HCT116 (cell line): Measurements from ENCODE around the gene MEOX1. TPM values are rescaled to one million over a fixed set of nuclear protein-coding genes. Genes with fewer than 3 reads are reported as not detected.

ENCODE experiments used
- ATAC-seq: fragments of 200-7000 bp; cut with Tn5 transposase; 2 replicates; pipeline ENCODE4 v1.9.1; 2020; ENCODE audit warnings: mild to moderate bottlenecking, moderate library complexity
- BruUV-seq: library from RNA; stranded (reverse); fragments of 400-500 nt; replicated peaks from 2 replicates; lab custom pipeline; 2021; lab: Mats Ljungman, UMichigan
- CTCF ChIA-PET: fragments of 300-600 bp; sonication (Branson Sonifier 250); formaldehyde crosslinking; loops from one replicate; lab custom pipeline; 2021; ENCODE audit warnings: antibody characterized with exemption; lab: Charles Lee
- POLR2A ChIA-PET: fragments of 300-600, 350-600 bp; sonication (Branson Sonifier 250); formaldehyde crosslinking; loops from one replicate; lab custom pipeline; 2021; ENCODE audit warnings: antibody characterized with exemption; lab: Charles Lee
- RAD21 ChIA-PET, 2 experiments: fragments of 300-600 bp; sonication (Branson Sonifier 250); formaldehyde crosslinking; loops; one replicate each; lab custom pipeline; 2023; ENCODE audit warnings: low total read pairs in 2 of 2; ENCODE audit not compliant: uncharacterized antibody in 2 of 2, unreplicated experiment in 2 of 2, low non-redundant PET in 1 of 2; lab: Charles Lee
- DNase-seq: peaks from one replicate; pipeline ENCODE4 v3.0.0-alpha.2; 2010; ENCODE audit warnings: low read depth, low spot score
- H2AFZ ChIP-seq: fragments of 200-600 bp; shearing (Covaris generic), sonication (generic); 2 replicates; pipeline ENCODE4 v1.6.1; 2017; ENCODE audit warnings: low read depth, mixed run types, mixed read lengths, antibody characterized with exemption, low read length; ENCODE audit not compliant: poor library complexity, severe bottlenecking
- H3K27ac ChIP-seq: 2 replicates; pipeline ENCODE4 v1.5.1; 2012; ENCODE audit warnings: low read depth, low read length
- H3K27me3 ChIP-seq: fragments of 200-600 bp; sonication (generic); 2 replicates; pipeline ENCODE4 v1.6.1; 2016; ENCODE audit warnings: mixed run types, low read length, mixed read lengths; ENCODE audit not compliant: insufficient read depth
- H3K36me3 ChIP-seq, 2 experiments: fragments of 200-500 bp in 1 of 2; fragments of 200-600 bp in 1 of 2; sonication (Bioruptor generic) in 1 of 2; sonication (generic) in 1 of 2; 2 replicates each; pipeline versions ENCODE4 v1.5.1 to v1.6.1; 2014 to 2016; ENCODE audit warnings: low read length in 2 of 2, inconsistent platforms in 1 of 2, mixed read lengths in 1 of 2, mixed run types in 1 of 2; ENCODE audit not compliant: insufficient read depth in 2 of 2, control insufficient read depth in 1 of 2
- H3K4me1 ChIP-seq, 2 experiments: fragments of 200-600 bp in 1 of 2; sonication (generic) in 1 of 2; 2 replicates each; pipeline versions ENCODE4 v1.5.1 to v1.6.1; 2012 to 2017; ENCODE audit warnings: low read length in 2 of 2, inconsistent platforms in 1 of 2, mild to moderate bottlenecking in 1 of 2, mixed read lengths in 1 of 2, mixed run types in 1 of 2, moderate library complexity in 1 of 2; ENCODE audit not compliant: insufficient read depth in 2 of 2, control insufficient read depth in 1 of 2
- H3K4me2 ChIP-seq: fragments of 200-600 bp; sonication (generic); 2 replicates; pipeline ENCODE4 v1.6.1; 2017; ENCODE audit warnings: mixed run types, low read length, mixed read lengths
- H3K4me3 ChIP-seq, 2 experiments: fragments of 200-600 bp in 1 of 2; sonication (generic) in 1 of 2; replicated peaks in 1 of 2; 2 replicates each; pipeline ENCODE4 v1.5.1; 2011 to 2016; ENCODE audit warnings: low read length in 2 of 2, control low read depth in 1 of 2, low read depth in 1 of 2, mild to moderate bottlenecking in 1 of 2, mixed read lengths in 1 of 2, mixed run types in 1 of 2
- H3K79me2 ChIP-seq: fragments of 200-600 bp; sonication (generic); 2 replicates; pipeline ENCODE4 v1.6.1; 2017; ENCODE audit warnings: mild to moderate bottlenecking, mixed run types, low read length, moderate library complexity, mixed read lengths; ENCODE audit not compliant: insufficient read depth
- H3K9ac ChIP-seq: fragments of 200-600 bp; sonication (generic); 2 replicates; pipeline ENCODE4 v1.6.1; 2016; ENCODE audit warnings: low read length, mixed read lengths
- H3K9me2 ChIP-seq: fragments of 200-600 bp; sonication (generic), shearing (Covaris generic); 2 replicates; pipeline ENCODE4 v1.6.1; 2017; ENCODE audit warnings: mixed run types, mild to moderate bottlenecking, moderate library complexity; ENCODE audit not compliant: insufficient read depth
- H3K9me3 ChIP-seq, 2 experiments: fragments of 200-500 bp in 1 of 2; fragments of 200-600 bp in 1 of 2; sonication (Bioruptor generic) in 1 of 2; sonication (generic) in 1 of 2; 2 replicates each; pipeline ENCODE4 v1.6.1; 2014 to 2017; ENCODE audit warnings: low read length in 2 of 2, mixed read lengths in 2 of 2, inconsistent platforms in 1 of 2, low read depth in 1 of 2, mild to moderate bottlenecking in 1 of 2, mixed run types in 1 of 2, moderate library complexity in 1 of 2; ENCODE audit not compliant: control insufficient read depth in 1 of 2, insufficient read depth in 1 of 2
- H4K20me1 ChIP-seq: fragments of 200-600 bp; sonication (generic), shearing (Covaris generic); 2 replicates; pipeline ENCODE4 v1.6.1; 2017; ENCODE audit warnings: mixed run types, mild to moderate bottlenecking, moderate library complexity; ENCODE audit not compliant: insufficient read depth
- EGR1 ChIP-seq: IDR thresholded peaks from 2 replicates; pipeline ENCODE4 v1.6.1; 2012; ENCODE audit warnings: low read depth
- FOSL1 ChIP-seq: IDR thresholded peaks from 2 replicates; pipeline ENCODE4 v1.6.1; 2012; ENCODE audit warnings: low read depth
- SRF ChIP-seq: IDR thresholded peaks from 2 replicates; pipeline ENCODE4 v1.6.1; 2012; ENCODE audit warnings: low read depth
- intact Hi-C: fragments of 100-400 bp; cut with micrococcal nuclease; formaldehyde crosslinking; loops from 2 replicates; pipeline ENCODE4 v1.10.0; 2022
- total RNA-seq: library from RNA; stranded (reverse); gene quantifications from one replicate; pipeline ENCODE4 v1.2.1, GENCODE V29; 2021; ENCODE audit not compliant: unreplicated experiment

The MEOX1 gene
- total RNA-seq, 1 experiment from 2014 or later, result not detected

DNA sequence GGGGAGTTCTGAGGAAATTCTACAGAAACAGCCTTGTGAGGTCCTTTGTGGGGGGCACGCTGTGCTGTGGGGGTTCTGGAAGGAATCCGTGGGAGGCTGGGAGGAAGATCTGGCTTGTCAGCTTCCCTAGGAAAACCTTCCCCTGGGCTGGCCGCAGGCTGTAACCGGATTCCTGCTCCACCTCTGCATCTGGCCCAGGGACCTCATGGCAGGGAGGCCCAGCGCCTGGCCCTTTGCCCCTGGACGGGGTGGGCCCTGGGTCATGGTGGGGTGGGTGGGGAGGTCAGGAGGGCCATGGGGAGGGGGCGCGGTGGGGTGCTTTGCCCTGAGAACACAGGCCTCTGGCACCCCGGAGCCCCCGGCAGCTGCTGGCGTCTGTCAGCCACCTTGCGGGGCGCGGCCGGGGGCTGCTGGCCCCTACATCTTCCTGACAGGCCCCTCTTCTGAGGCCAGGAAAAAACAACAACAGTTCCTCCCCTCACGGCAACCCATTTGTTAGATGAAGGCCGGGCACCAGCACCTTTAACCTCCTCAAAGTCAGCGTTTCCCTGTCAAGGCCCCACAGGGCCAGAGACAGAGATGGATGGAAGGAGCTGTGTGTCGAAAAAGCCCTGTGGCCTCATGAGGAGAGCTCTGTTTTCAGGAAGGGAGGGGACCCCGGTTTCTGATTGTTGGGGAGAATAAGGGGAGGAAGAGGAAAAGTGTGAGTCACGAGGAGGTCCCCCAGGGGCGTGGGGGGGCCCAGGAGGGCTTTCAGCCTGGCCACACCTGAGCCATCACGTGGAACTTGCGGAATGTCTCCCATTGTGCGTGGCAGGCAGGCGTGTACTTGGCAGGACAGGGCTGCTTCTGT, 3.6 kb upstream of the MEOX1 start:
- Histone ChIP-seq H3K9ac (no peak overlapping the region), H3K27me3 (no peaks in the 10 kb centered on the region), H4K20me1 (no peaks in the 10 kb centered on the region), H3K9me3 (no peaks in the 10 kb centered on the region), H3K4me2 (no peak overlapping the region), H3K79me2 (no peaks in the 10 kb centered on the region), H3K4me3 (no peak overlapping the region), H3K4me1 (peaks cover 2 to 14% of the 10 kb centered on the region in 2 experiments; a peak in 3 of 4 replicates), H3K9me2 (no peaks in the 10 kb centered on the region), H3K36me3 (no peaks in the 10 kb centered on the region), H2AFZ (no peak overlapping the region)
- ATAC-seq (no peak), DNase-seq (no peak)
- ChIA-PET POLR2A (no interaction called here), CTCF (interaction anchor here (0.7 to 1.4 kb wide), 2 partner anchors 8 to 88 kb away, joined by 3 read pairs; no protein-coding TSS in a partner anchor)
- intact Hi-C loops, result no loop called here
- BruUV-seq, result no TSS peak
- TF ChIP-seq EGR1 (no peak), SRF (no peak)
- TF ChIP-seq, all 23 proteins: peak for 0
- RAD21 ChIA-PET, result interaction anchor here in 1 of 2 experiments (0.5 kb wide), 1 partner anchor 134 kb away, joined by 8 read pairs; no protein-coding TSS in a partner anchor
- H3K27ac ChIP-seq, result no peak overlapping the region

DNA sequence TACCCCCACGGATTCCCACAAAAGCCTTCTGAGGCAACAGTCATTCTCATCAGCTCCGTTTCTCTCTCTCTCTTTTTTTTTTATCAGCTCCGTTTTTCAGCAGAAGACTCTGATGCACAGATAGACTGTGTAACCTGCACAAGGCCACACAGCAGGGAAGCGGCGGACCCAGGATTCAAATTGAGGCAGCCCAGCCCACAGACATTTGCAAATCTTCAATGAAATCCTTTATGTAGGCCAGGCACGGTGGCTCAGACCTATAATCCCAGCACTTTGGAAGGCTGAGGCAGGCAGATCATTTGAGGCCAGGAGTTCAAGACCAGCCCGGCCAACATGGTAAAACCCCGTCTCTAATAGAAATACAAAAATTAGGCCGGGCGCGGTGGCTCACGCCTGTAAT, 2.4 kb upstream of the MEOX1 start:
- ChIA-PET RAD21 (no interaction called here), POLR2A (no interaction called here), CTCF (interaction anchor here (1.4 kb wide), 1 partner anchor 87 kb away, joined by 3 read pairs; no protein-coding TSS in a partner anchor)
- no peak overlapping the region for H3K27ac ChIP-seq
- no TSS peak for BruUV-seq
- peaks cover 2 to 9% of the 10 kb centered on the region in 2 experiments; a peak in 3 of 4 replicates for H3K4me1 ChIP-seq
- H2AFZ ChIP-seq, result no peak overlapping the region
- no peaks in the 10 kb centered on the region for H4K20me1 ChIP-seq
- H3K27me3 ChIP-seq, result no peaks in the 10 kb centered on the region
- H3K9me2 ChIP-seq, result no peaks in the 10 kb centered on the region
- H3K9me3 ChIP-seq, result no peaks in the 10 kb centered on the region
- ATAC-seq (no peak), DNase-seq (no peak)
- H3K79me2 ChIP-seq, result no peaks in the 10 kb centered on the region
- no peak for TF ChIP-seq FOSL1
- no peak overlapping the region for H3K4me3 ChIP-seq
- intact Hi-C loops, result no loop called here
- H3K4me2 ChIP-seq, result no peak overlapping the region
- H3K9ac ChIP-seq, result no peak overlapping the region
- no peaks in the 10 kb centered on the region for H3K36me3 ChIP-seq
